GM12874 (cell line): ENCODE results near the gene NRXN3.

ENCODE experiments used
- TF ChIP-seq, protein P1 (sequence below): IDR thresholded peaks from 2 replicates; pipeline ENCODE4 v1.5.1; 2011; ENCODE audit warnings: low read depth, mild to moderate bottlenecking, control low read depth, low read length, moderate library complexity; ENCODE audit not compliant: insufficient read depth

NRXN3 gene

DNA sequence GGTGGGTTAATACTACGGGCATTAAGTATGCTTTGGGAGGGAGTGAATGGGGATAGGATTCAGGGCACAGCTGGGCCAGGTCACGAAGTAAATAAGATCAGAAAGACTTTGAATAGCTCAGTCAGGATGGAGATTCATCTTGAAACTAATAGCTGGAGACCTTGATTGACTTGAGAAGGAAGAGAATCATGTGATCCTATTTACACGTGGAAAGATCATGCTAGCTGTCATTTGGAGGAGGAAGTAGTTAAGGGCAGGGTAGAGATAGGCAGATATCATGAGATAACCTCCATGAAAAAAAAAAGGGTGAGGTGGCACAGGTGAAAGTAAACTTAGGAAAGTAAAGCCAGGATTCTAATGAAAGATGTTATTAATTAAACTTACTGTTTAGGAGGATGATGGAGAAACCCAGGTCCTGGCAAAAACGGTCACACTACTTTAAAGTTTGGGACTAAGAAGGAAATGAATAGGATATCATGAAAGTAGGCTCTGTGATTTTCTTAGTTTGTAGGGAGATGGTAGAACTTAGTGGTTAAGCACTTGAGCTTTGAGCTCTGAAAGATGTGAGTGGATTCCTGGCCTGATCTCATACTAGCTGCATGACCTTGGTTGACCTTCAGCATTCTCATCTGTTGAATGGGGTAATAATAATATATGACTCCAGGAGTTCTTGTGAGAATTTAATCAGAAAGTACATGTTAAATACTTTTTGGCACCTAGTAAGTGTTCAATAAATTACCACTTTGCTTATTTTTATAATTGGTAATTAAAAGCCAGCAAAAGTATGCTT, 439.0 kb downstream of the NRXN3 start:
- TF ChIP-seq, protein P1, sequence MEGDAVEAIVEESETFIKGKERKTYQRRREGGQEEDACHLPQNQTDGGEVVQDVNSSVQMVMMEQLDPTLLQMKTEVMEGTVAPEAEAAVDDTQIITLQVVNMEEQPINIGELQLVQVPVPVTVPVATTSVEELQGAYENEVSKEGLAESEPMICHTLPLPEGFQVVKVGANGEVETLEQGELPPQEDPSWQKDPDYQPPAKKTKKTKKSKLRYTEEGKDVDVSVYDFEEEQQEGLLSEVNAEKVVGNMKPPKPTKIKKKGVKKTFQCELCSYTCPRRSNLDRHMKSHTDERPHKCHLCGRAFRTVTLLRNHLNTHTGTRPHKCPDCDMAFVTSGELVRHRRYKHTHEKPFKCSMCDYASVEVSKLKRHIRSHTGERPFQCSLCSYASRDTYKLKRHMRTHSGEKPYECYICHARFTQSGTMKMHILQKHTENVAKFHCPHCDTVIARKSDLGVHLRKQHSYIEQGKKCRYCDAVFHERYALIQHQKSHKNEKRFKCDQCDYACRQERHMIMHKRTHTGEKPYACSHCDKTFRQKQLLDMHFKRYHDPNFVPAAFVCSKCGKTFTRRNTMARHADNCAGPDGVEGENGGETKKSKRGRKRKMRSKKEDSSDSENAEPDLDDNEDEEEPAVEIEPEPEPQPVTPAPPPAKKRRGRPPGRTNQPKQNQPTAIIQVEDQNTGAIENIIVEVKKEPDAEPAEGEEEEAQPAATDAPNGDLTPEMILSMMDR, result no peak

DNA sequence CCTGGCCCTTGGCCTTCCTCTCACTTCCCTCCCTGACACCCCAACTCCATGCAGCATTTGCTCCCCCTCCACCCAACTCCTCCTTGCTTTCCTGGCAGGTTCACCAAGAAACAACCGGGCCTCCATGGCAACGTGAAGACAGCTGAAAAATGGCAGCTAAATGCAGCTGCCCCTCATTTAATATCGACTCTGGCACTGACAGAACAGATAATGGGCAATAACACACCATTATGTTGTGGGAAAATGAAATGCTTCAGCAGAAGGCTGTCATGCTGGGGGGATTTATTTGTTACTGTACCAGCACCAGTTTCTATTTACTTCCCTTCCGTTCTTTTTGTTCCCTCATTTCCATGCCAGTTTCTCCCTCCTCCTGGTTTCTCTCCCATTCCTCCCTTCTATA, 440.8 kb downstream of the NRXN3 start:
- TF ChIP-seq, protein P1, result no peak

DNA sequence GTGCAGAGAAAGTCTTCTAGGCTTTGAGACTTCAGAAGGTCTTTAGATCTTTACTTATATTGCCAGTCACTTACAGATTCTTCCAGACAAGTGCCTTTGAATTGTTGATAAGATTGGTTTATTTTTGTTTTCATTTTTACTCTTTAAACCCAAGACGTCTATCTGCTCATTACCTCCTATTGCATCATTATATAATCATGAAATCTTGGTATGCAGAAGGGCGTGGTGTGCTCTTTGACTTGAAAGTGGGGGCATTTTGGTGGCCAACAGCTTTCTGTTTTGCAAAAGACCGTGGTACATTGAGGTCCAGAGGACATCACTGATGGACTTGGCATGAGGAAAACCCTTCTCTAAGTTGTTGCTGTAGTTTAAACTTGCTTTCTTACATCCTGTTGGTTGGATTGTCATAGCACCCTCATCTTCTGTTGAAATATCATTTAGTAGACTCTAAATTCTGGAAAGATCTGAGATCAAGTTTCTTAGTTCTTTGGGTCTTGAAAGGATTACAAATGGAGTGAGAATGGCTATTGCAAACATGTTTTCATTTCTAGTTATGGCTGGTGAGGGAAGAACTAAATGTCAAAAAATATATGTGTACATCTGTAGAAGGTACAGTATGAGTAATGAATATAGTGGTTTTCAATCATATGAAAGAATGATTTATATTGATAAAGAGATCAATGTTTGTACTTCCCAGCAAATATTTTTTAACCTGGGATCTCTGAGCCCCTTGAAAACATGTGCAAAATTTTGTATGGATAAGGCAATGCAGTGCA, 441.8 kb downstream of the NRXN3 start:
- TF ChIP-seq, protein P1, result no peak

DNA sequence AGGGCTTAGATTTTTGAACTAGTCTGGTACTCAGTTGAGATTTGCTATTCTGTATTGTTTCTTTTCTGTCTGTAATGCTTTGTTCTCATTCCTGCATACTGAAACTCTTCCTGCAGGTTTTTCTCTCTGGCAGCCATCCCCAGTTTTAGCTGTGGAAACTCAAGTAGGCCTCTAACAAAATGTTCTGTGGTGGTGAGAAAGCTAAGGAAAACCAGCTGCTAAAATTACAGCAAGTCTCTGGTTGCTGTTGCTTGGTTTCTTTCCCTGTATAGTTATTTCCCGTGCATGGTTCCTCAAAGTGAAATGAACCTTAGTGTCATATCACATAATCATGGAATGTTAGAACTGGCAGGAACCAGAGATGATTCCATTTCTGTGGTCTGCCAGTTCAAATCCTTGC, 442.5 kb downstream of the NRXN3 start:
- TF ChIP-seq, protein P1, result no peak

DNA sequence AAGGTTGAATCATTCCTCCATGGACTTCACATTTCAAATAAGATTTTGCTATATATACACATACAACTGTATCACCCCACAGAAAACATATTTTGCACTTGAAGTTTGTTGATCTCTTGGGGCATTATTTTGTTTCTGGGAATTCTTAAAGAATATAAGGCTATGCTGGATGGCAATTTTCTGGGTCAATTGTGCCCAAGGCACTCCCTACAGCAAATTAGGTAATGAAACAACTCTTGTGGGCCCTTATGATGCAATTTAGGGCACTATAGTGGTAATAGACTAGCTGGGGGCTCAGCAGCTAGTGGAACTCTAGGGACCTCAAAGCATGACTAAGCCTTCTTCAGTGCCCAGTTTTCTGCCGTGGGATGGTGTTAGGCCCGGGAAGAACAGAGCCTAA, 444.4 kb downstream of the NRXN3 start:
- TF ChIP-seq, protein P1, result no peak

DNA sequence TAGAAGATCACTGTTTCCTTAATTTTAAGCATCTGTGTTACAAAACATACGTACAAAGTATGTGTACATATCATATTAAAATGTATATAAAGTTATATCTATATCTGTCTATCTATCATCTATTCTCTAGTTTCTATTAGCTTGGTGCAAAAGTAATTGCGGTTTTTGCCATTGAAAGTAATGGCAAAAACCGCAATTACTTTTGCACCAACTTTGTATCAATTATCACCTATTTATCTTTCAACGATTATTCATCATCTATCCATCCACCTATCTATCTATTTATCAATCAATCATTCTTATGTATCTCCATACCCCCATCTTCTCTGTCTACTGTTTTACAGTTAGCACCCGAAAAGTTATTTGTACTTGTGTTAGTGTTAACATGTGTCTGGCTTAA, 447.6 kb downstream of the NRXN3 start:
- TF ChIP-seq, protein P1, result no peak

DNA sequence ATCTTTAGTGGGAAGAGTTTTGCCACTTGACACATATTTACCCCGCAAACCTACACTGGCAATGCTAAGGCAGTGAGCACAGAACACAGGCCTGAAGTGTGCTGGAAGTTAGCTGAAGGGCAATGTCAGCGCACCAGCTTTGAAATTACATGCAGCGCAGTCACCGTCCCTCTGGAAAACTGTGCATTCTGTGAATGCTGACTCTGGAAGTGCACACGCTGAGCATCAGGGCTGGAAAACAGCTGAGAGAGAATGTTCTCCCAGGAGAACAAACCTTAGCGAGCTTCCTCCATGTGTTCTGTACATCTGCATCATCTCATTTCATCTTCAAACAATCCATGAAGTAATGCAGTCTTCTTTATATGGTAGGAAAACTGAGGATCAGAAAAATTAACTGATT, 448.2 kb downstream of the NRXN3 start:
- TF ChIP-seq, protein P1, result no peak
